WI38 (cell line): ENCODE data around the gene BCAR1.

Experiments
- H3K4me3 ChIP-seq: 2 replicates; pipeline ENCODE4 v1.5.1; 2011; ENCODE audit warnings: low read depth, mild to moderate bottlenecking, control low read depth, low read length
- TF ChIP-seq, protein P1 (sequence below): IDR thresholded peaks from 2 replicates; pipeline ENCODE4 v1.5.1; 2012; ENCODE audit warnings: low read depth, mild to moderate bottlenecking, control low read depth, low read length

BCAR1 gene

GRCh38 chr16:75228143-75228976 lies 23.1 kb downstream of the BCAR1 start:
- no peak overlapping the region for H3K4me3 ChIP-seq
- TF ChIP-seq, protein P1, sequence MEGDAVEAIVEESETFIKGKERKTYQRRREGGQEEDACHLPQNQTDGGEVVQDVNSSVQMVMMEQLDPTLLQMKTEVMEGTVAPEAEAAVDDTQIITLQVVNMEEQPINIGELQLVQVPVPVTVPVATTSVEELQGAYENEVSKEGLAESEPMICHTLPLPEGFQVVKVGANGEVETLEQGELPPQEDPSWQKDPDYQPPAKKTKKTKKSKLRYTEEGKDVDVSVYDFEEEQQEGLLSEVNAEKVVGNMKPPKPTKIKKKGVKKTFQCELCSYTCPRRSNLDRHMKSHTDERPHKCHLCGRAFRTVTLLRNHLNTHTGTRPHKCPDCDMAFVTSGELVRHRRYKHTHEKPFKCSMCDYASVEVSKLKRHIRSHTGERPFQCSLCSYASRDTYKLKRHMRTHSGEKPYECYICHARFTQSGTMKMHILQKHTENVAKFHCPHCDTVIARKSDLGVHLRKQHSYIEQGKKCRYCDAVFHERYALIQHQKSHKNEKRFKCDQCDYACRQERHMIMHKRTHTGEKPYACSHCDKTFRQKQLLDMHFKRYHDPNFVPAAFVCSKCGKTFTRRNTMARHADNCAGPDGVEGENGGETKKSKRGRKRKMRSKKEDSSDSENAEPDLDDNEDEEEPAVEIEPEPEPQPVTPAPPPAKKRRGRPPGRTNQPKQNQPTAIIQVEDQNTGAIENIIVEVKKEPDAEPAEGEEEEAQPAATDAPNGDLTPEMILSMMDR, result no peak

GRCh38 chr16:75227361-75228142 lies 23.9 kb downstream of the BCAR1 start:
- TF ChIP-seq, protein P1, result no peak

DNA sequence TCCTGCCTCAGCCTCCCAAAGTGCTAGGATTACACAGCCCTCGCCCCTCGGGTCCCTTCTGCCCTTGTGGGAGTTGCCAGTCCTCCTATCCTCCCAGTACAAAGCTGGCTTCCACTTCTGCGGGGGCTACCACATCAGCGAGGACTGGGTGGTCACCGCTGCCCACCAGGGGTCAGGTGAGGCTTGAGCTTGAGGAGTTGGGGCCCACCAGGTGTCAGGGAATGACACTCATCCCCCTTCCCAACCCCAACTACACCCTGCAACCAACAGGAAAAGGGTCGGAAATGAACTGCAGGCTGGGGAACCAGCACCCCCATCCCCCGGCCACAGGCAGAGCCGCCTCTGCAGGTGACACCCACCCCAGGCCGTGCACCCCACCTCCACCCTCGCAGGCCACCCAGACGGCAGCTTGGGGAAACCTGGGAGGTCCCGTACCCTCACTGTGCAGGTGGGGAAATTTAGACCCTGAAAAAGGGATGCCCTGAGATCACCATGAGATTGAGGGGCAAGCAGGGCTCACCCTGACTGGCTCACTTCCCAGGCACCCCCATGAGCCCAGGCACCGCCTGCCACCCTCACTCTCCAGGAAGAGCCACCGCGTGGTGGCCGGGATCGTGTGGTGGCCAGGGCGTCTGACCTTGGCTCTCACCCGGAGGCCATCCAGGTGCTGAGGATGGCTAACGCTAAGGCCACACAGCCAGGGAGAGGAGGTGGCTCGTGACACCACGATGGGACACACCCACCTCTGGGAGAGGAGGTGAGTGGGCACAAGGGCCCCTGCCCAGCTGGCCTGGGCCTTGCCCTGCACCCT lies 24.7 kb downstream of the BCAR1 start:
- TF ChIP-seq, protein P1, result no peak
- no peak overlapping the region for H3K4me3 ChIP-seq

More at GRCh38 chr16:75227361-75228142, 23.9 kb downstream of the BCAR1 start:
- no peak overlapping the region for H3K4me3 ChIP-seq

DNA sequence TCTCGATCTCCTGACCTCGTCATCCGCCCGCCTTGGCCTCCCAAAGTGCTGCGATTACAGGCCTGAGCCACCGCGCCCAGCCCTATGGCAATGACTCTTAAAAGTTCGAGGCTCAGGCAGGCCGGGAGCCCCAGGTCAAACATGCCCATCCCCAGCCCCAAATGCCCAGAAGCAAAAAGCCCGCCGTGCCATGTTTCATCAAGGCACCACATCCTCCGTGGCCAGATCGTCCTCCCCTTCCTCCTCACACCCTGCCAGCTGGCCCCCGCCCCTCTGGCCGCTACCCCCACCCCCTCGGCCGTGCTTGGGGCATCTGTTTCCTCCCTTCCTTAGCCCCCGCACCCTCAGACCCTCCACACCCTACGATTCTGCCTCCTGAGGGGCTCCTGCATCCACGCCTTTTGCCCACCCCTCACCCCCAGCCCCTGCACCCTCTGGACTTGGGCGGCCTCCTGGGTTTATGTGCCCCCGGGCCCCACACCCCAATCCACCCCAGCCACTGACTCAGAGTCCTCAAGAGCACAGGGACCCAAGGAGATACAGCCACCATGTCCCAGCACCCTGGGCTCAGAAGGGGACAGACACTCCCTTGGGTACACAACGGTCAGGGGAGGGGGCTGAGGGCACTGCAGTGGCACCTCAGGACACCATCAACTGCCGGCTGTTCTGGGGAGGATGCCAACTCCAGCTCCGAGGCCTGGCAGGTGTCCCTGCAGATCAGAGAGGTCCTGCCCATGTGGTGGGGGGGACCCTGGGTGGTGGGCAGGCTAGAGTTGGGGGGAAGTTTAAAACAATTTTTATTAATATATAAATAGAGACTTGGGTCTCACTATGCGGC lies 25.5 kb downstream of the BCAR1 start:
- no peak overlapping the region for H3K4me3 ChIP-seq
- TF ChIP-seq, protein P1, result no peak

- H3K4me3 ChIP-seq, result no peak overlapping the region
Measured at GRCh38 chr16:75225092-75225491, 26.3 kb downstream of the BCAR1 start.

More at GRCh38 chr16:75225092-75225491, 26.3 kb downstream of the BCAR1 start:
- TF ChIP-seq, protein P1, result no peak
